Left ventricle myocardium inferior (tissue), 1 donor: ENCODE results near the gene CEP41. TPM values are rescaled to one million over a fixed set of nuclear protein-coding genes. Genes with fewer than 3 reads are reported as not detected.

Experiments used
- DNase-seq: peaks from one replicate; pipeline ENCODE4 v3.0.0-alpha.2; 2020
- H3K27ac ChIP-seq: fragments of 200-600 bp; replicated peaks from 2 replicates; pipeline ENCODE4 v1.8.0; 2021
- H3K27me3 ChIP-seq: fragments of 200-600 bp; 2 replicates; pipeline ENCODE4 v1.8.0; 2021; ENCODE audit warnings: low read depth
- H3K36me3 ChIP-seq: fragments of 200-600 bp; 2 replicates; pipeline ENCODE4 v1.8.0; 2021
- H3K4me1 ChIP-seq: fragments of 200-600 bp; 2 replicates; pipeline ENCODE4 v1.8.0; 2021
- H3K4me3 ChIP-seq: fragments of 200-600 bp; 2 replicates; pipeline ENCODE4 v1.8.0; 2021; ENCODE audit warnings: mild to moderate bottlenecking, moderate library complexity
- H3K9me3 ChIP-seq: fragments of 200-600 bp; replicated peaks from 2 replicates; pipeline ENCODE4 v1.8.0; 2021
- CTCF ChIP-seq: fragments of 200-600 bp; IDR thresholded peaks from 2 replicates; pipeline ENCODE4 v1.8.0; 2021; ENCODE audit warnings: antibody characterized with exemption, mild to moderate bottlenecking, borderline replicate concordance
- intact Hi-C: fragments of 100-400 bp; cut with micrococcal nuclease; formaldehyde crosslinking; loops from one replicate; pipeline ENCODE4 v1.11.0; 2022
- total RNA-seq: library from RNA; stranded (reverse); fragmentation: NEBNext Ultra II Directional; extraction: Animal tissue kit (Norgen Biotek cat#: 25700); gene quantifications from one replicate; pipeline ENCODE4 v1.2.1, GENCODE V29; 2021
- donor health status: DM: no; HTN: yes; CAD: no; lungs with severe emphysema.

CEP41 gene
- total RNA-seq, 1 donor from 2014 or later, result 5.8 TPM

- TF ChIP-seq CTCF, result no peak
- no peak for DNase-seq
These were observed 95.1 kb downstream of the CEP41 start for GRCh38 chr7:130345725-130346124.

GRCh38 chr7:130345136-130345535 lies 95.7 kb downstream of the CEP41 start:
- H3K9me3 ChIP-seq, result peaks cover 13% of the 10 kb centered on the region
- no peak overlapping the region for H3K27ac ChIP-seq
- H3K4me3 ChIP-seq, result no peak overlapping the region
- no peak for DNase-seq
- TF ChIP-seq CTCF, result no peak
- no peaks in the 10 kb centered on the region for H3K36me3 ChIP-seq
- H3K4me1 ChIP-seq, result no peaks in the 10 kb centered on the region
- H3K27me3 ChIP-seq, result peaks cover 14% of the 10 kb centered on the region
- intact Hi-C loops, result no loop called here

More at GRCh38 chr7:130345725-130346124, 95.1 kb downstream of the CEP41 start:
- intact Hi-C loops, result no loop called here
- Histone ChIP-seq H3K27me3 (peaks cover 14% of the 10 kb centered on the region), H3K9me3 (peaks cover 13% of the 10 kb centered on the region), H3K4me1 (peaks cover 4% of the 10 kb centered on the region), H3K36me3 (no peaks in the 10 kb centered on the region), H3K4me3 (no peak overlapping the region), H3K27ac (no peak overlapping the region)

GRCh38 chr7:130344271-130344866 lies 96.4 kb downstream of the CEP41 start, which contains the start of gene CPA5:
Gene CPA5, plus strand, starts transcription at chr7:130344816. Its CDS starts 1,670 bp downstream, at chr7:130346486.
- Histone ChIP-seq H3K4me1 (no peaks in the 10 kb centered on the region), H3K27ac (no peak within 1 kb of the TSS), H3K9me3 (peaks cover 13% of the 10 kb centered on the region), H3K4me3 (no peak within 1 kb of the TSS), H3K27me3 (peaks cover 14% of the 10 kb centered on the region), H3K36me3 (no peaks in the 10 kb centered on the region)
- no peak for TF ChIP-seq CTCF
- intact Hi-C loops, result no loop called here
- DNase-seq, result no peak

Other genes starting within 250 kb of the CEP41 start
- 9.9 TPM for gene TMEM209, start 235.6 kb downstream of the CEP41 start, total RNA-seq
- not detected for gene SSMEM1, start 233.2 kb downstream of the CEP41 start, total RNA-seq
- gene CPA2, start 174.2 kb downstream of the CEP41 start, total RNA-seq, result not detected
- not detected for gene CPA4, start 147.9 kb downstream of the CEP41 start, total RNA-seq
- not detected for gene CPA5, start 96.2 kb downstream of the CEP41 start, total RNA-seq
- not detected for gene CPA1, start 60.5 kb downstream of the CEP41 start, total RNA-seq
- gene MEST, start 51.1 kb upstream of the CEP41 start, total RNA-seq, result 4.9 TPM
- 16.9 TPM for gene COPG2, start 227.7 kb upstream of the CEP41 start, total RNA-seq
- gene TSGA13, start 245.5 kb upstream of the CEP41 start, total RNA-seq, result not detected